PC-9 (cell line): Measurements from ENCODE around the gene HNRNPH3. TPM values are rescaled to one million over a fixed set of nuclear protein-coding genes. Genes with fewer than 3 reads are reported as not detected.
"Not testable (repeated sequence)": the region's sequence is repeated elsewhere in the genome, so short reads cannot be mapped to it uniquely, and the experiment has no call there.

ENCODE experiments used
- BruUV-seq: library from RNA; stranded (reverse); fragments of 400-500 nt; replicated peaks from 2 replicates; lab custom pipeline; 2021; lab: Mats Ljungman, UMichigan
- CTCF ChIA-PET: fragments of 300-600 bp; sonication (Branson Sonifier 250); formaldehyde crosslinking; loops from one replicate; lab custom pipeline; 2022; ENCODE audit warnings: antibody characterized with exemption; lab: Charles Lee
- POLR2A ChIA-PET: fragments of 300-600 bp; sonication (Branson Sonifier 250); formaldehyde crosslinking; loops from one replicate; lab custom pipeline; 2022; ENCODE audit warnings: antibody characterized with exemption; ENCODE audit not compliant: unreplicated experiment; lab: Charles Lee
- DNase-seq, 2 experiments: peaks; one replicate each; pipeline versions ENCODE4 v3.0.0 to v3.0.0-alpha.2; 2015 to 2022; ENCODE audit warnings: mixed read lengths in 1 of 2
- H2AFZ ChIP-seq: fragments of 200-600 bp; sonication (generic); 2 replicates; pipeline ENCODE4 v1.8.1; 2017; ENCODE audit warnings: antibody characterized with exemption
- H3F3A ChIP-seq: fragments of 200-600 bp; sonication (generic); 2 replicates; pipeline ENCODE4 v1.8.1; 2017; ENCODE audit warnings: antibody characterized with exemption, mild to moderate bottlenecking, low read depth; ENCODE audit not compliant: insufficient read depth
- H3K27ac ChIP-seq: fragments of 200-600 bp; sonication (generic); 2 replicates; pipeline ENCODE4 v1.6.1; 2016; ENCODE audit warnings: mixed run types
- H3K27me3 ChIP-seq: fragments of 200-600 bp; sonication (generic); 2 replicates; pipeline ENCODE4 v1.6.1; 2016; ENCODE audit warnings: low read depth, mixed run types; ENCODE audit not compliant: insufficient read depth
- H3K36me3 ChIP-seq: fragments of 200-600 bp; sonication (generic); 2 replicates; pipeline ENCODE4 v1.6.1; 2016; ENCODE audit warnings: low read depth, mixed run types
- H3K4me1 ChIP-seq: fragments of 200-600 bp; sonication (generic); replicated peaks from 2 replicates; pipeline ENCODE4 v1.6.1; 2016; ENCODE audit warnings: mixed run types; ENCODE audit not compliant: insufficient read depth
- H3K4me2 ChIP-seq: fragments of 200-600 bp; sonication (generic); 2 replicates; pipeline ENCODE4 v1.6.1; 2017; ENCODE audit warnings: mixed run types
- H3K4me3 ChIP-seq: fragments of 200-600 bp; sonication (generic); 2 replicates; pipeline ENCODE4 v1.6.1; 2016; ENCODE audit warnings: mixed run types
- H3K79me2 ChIP-seq: fragments of 200-600 bp; sonication (generic); 2 replicates; pipeline ENCODE4 v1.6.1; 2017; ENCODE audit warnings: low read depth, mixed run types
- H3K9me2 ChIP-seq: fragments of 200-600 bp; sonication (generic); 2 replicates; pipeline ENCODE4 v1.8.1; 2017; ENCODE audit warnings: mild to moderate bottlenecking; ENCODE audit not compliant: insufficient read depth
- H3K9me3 ChIP-seq: fragments of 200-600 bp; sonication (generic); 2 replicates; pipeline ENCODE4 v1.8.1; 2016; ENCODE audit warnings: low read depth; ENCODE audit not compliant: insufficient read depth
- H4K20me1 ChIP-seq: fragments of 200-600 bp; sonication (generic); 2 replicates; pipeline ENCODE4 v1.8.1; 2017; ENCODE audit not compliant: insufficient read depth
- CTCF ChIP-seq: fragments of 200-600 bp; sonication (generic); conservative IDR thresholded peaks from 2 replicates; pipeline ENCODE4 v1.6.1; 2017; ENCODE audit warnings: mixed run types, antibody characterized with exemption, mild to moderate bottlenecking, moderate library complexity
- EZH2 ChIP-seq: fragments of 200-600 bp; sonication (generic); IDR thresholded peaks from 2 replicates; pipeline ENCODE4 v1.8.0; 2017; ENCODE audit warnings: antibody characterized with exemption, low read depth
- intact Hi-C: fragments of 100-400 bp; cut with micrococcal nuclease; formaldehyde crosslinking; loops from one replicate; pipeline ENCODE4 v1.10.0; 2022; ENCODE audit not compliant: unreplicated experiment
- total RNA-seq: library from RNA; stranded (reverse); gene quantifications from 2 replicates; pipeline ENCODE4 v1.2.3, GENCODE V29; 2021

Gene HNRNPH3
- total RNA-seq, 1 experiment from 2014 or later = 175 TPM

- CTCF ChIA-PET = interaction anchor here (0.6 kb wide), 1 partner anchor 623 kb away, joined by 4 read pairs; no protein-coding TSS in a partner anchor
- H3K27ac ChIP-seq = no peak overlapping the region
- H2AFZ ChIP-seq = no peak overlapping the region
- no peaks in the 10 kb centered on the region for H3K36me3 ChIP-seq
- no peaks in the 10 kb centered on the region for H3K79me2 ChIP-seq
- intact Hi-C loops = no loop called here
- peaks cover 6% of the 10 kb centered on the region for H3F3A ChIP-seq
- no peaks in the 10 kb centered on the region for H3K9me2 ChIP-seq
- no TSS peak for BruUV-seq
- no peaks in the 10 kb centered on the region for H3K27me3 ChIP-seq
- no peak overlapping the region for H3K4me3 ChIP-seq
- TF ChIP-seq CTCF (no peak), EZH2 (no peak)
- H3K4me1 ChIP-seq = 0 out of 2 replicates have a peak, but pooled peaks cover 5% of the 10 kb centered on the region
- no peaks in the 10 kb centered on the region for H4K20me1 ChIP-seq
- 0 out of 2 replicates have a peak, but pooled peaks cover 16% of the 10 kb centered on the region for H3K9me3 ChIP-seq
- POLR2A ChIA-PET = interaction anchor here (0.6 kb wide), 1 partner anchor 285 kb away, joined by 3 read pairs; no protein-coding TSS in a partner anchor
- no peak overlapping the region for H3K4me2 ChIP-seq
- no peak for DNase-seq
Observed at GRCh38 chr10:68318331-68319059, 13.4 kb upstream of the HNRNPH3 start.

- DNase-seq, H3K27ac ChIP-seq, H3K4me2 ChIP-seq, CTCF ChIA-PET, POLR2A ChIA-PET, H3K4me3 ChIP-seq, H3K36me3 ChIP-seq, H2AFZ ChIP-seq, H4K20me1 ChIP-seq, H3K27me3 ChIP-seq, H3K9me2 ChIP-seq, BruUV-seq, H3K9me3 ChIP-seq, H3K79me2 ChIP-seq, H3F3A ChIP-seq, intact Hi-C loops: not testable (repeated sequence)
- peaks cover 14% of the 10 kb centered on the region for H3K4me1 ChIP-seq
Observed at GRCh38 chr10:68324396-68324795, 7.5 kb upstream of the HNRNPH3 start.

- Histone ChIP-seq H3K4me3 (no peak overlapping the region), H3K36me3 (no peaks in the 10 kb centered on the region; the same call in 1 of the 2 replicates), H3F3A (peaks cover 19% of the 10 kb centered on the region), H3K79me2 (peaks cover 26% of the 10 kb centered on the region), H3K27ac (no peak overlapping the region), H3K4me1 (peaks cover 22% of the 10 kb centered on the region), H3K9me3 (no peaks in the 10 kb centered on the region), H4K20me1 (peaks cover 3% of the 10 kb centered on the region), H3K4me2 (peak overlapping the region; percentile 29), H3K27me3 (no peaks in the 10 kb centered on the region), H2AFZ (0 out of 2 replicates have a peak overlapping the region, but pooled peaks have one; percentile 19), H3K9me2 (peaks cover 5% of the 10 kb centered on the region; the same call in 1 of the 2 replicates)
- ChIA-PET POLR2A (interaction anchor here (0.6 kb wide), 3 partner anchors 26 to 444 kb away, joined by 3 to 7 read pairs (median 6); no protein-coding TSS in a partner anchor), CTCF (interaction anchor here (0.8 to 1.2 kb wide), 2 partner anchors 82 to 115 kb away, joined by 3 to 7 read pairs; no protein-coding TSS in a partner anchor)
- intact Hi-C loops = no loop called here
- peak in 1 of 2 experiments; percentile 10 for DNase-seq
- TF ChIP-seq EZH2 = no peak
- no peak for TF ChIP-seq CTCF
- no TSS peak for BruUV-seq
Observed at GRCh38 chr10:68327889-68328786, 3.7 kb upstream of the HNRNPH3 start.
